Neural crest cell (in vitro differentiated cells): ENCODE measurements around the gene PRKN. TPM values are rescaled to one million over a fixed set of nuclear protein-coding genes. Genes with fewer than 3 reads are reported as not detected.

Experiments
- DNase-seq: peaks from one replicate; pipeline ENCODE4 v3.0.0; 2021; ENCODE audit warnings: low read depth, mixed read lengths, low spot score
- H3K27ac Mint-ChIP-seq: one replicate; pipeline ENCODE4 v1.8.0; 2021; ENCODE audit warnings: mild to moderate bottlenecking, mixed read lengths; ENCODE audit not compliant: unreplicated experiment
- H3K27me3 Mint-ChIP-seq: 2 replicates; pipeline ENCODE4 v1.8.0; 2021; ENCODE audit warnings: low read depth, mild to moderate bottlenecking, mixed read lengths
- H3K36me3 Mint-ChIP-seq: 2 replicates; pipeline ENCODE4 v1.8.0; 2021; ENCODE audit warnings: low read depth, mild to moderate bottlenecking, mixed read lengths
- H3K4me1 Mint-ChIP-seq: 2 replicates; pipeline ENCODE4 v1.8.0; 2021; ENCODE audit warnings: mixed read lengths
- H3K4me3 Mint-ChIP-seq: one replicate; pipeline ENCODE4 v1.8.0; 2021; ENCODE audit warnings: mild to moderate bottlenecking, mixed read lengths
- H3K9me3 Mint-ChIP-seq: 2 replicates; pipeline ENCODE4 v1.8.0; 2021; ENCODE audit warnings: mixed read lengths
- total RNA-seq: library from RNA; stranded (reverse); gene quantifications from 2 replicates; pipeline ENCODE4 v1.2.1, GENCODE V29; 2021
- TF ChIP-seq, protein P1 (sequence below): fragments of 200-600 bp; sonication (generic); conservative IDR thresholded peaks from 2 replicates; pipeline ENCODE4 v1.5.0; 2021; ENCODE audit warnings: antibody characterized with exemption, mild to moderate bottlenecking

PRKN gene
- total RNA-seq, 1 donor from 2014 or later, result 3.2 TPM

DNA sequence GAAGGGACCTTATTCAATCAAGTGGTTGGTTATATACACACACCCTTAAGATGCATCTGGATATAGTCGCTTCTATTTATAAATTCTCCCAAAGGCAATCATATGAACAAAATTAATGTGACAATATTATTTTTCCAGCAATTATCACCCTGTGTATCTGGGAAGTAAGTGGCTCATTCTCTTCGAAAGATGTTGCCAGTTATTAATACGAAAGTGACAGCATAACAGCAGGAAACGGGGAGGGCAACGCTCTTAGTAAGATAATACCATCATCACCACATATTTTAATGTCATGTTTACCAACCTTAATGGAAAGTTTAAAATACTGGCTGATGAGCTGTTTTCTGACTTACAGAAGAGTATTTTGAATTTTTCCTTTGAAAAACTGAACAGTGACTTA, 756.5 kb downstream of the PRKN start:
- no peak for DNase-seq
- Mint-ChIP-seq H3K27ac (no peak overlapping the region), H3K36me3 (no peaks in the 10 kb centered on the region), H3K27me3 (no peaks in the 10 kb centered on the region), H3K4me3 (no peak overlapping the region), H3K4me1 (no peaks in the 10 kb centered on the region), H3K9me3 (no peaks in the 10 kb centered on the region)
- TF ChIP-seq, protein P1, sequence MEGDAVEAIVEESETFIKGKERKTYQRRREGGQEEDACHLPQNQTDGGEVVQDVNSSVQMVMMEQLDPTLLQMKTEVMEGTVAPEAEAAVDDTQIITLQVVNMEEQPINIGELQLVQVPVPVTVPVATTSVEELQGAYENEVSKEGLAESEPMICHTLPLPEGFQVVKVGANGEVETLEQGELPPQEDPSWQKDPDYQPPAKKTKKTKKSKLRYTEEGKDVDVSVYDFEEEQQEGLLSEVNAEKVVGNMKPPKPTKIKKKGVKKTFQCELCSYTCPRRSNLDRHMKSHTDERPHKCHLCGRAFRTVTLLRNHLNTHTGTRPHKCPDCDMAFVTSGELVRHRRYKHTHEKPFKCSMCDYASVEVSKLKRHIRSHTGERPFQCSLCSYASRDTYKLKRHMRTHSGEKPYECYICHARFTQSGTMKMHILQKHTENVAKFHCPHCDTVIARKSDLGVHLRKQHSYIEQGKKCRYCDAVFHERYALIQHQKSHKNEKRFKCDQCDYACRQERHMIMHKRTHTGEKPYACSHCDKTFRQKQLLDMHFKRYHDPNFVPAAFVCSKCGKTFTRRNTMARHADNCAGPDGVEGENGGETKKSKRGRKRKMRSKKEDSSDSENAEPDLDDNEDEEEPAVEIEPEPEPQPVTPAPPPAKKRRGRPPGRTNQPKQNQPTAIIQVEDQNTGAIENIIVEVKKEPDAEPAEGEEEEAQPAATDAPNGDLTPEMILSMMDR, result no peak

DNA sequence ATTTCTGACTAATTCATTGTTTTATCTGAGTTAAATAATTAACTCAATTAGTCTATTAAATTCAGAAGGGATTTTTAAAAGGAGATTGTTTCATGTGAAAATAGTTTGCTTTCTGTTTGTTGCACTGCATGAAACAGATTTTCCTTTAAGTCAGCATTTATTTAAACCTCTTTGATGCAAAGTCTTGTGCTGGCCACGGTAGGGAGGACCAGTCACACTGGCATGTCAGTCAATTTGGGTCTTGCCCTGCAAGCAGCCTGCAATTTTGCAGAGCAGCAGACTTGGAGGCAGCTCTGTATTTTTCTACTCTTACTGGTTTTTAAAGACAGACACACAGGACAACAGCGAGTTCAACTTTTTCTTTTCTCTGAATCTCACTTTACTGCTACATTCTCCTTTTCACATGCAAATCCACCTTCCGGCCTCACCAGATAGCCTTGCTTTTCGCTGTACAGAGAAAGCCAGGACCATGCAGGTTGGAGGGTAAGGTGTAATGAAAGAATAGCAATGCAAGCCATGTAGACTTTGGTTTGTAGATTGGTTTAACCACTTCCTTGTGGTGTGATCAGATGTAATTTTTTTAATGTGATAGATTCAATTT, 763.8 kb downstream of the PRKN start:
- H3K36me3 Mint-ChIP-seq, result no peaks in the 10 kb centered on the region
- no peak overlapping the region for H3K4me3 Mint-ChIP-seq
- H3K27ac Mint-ChIP-seq, result no peak overlapping the region
- no peaks in the 10 kb centered on the region for H3K9me3 Mint-ChIP-seq
- no peaks in the 10 kb centered on the region for H3K27me3 Mint-ChIP-seq
- TF ChIP-seq, protein P1, result no peak
- DNase-seq, result no peak
- H3K4me1 Mint-ChIP-seq, result peaks cover 13% of the 10 kb centered on the region

DNA sequence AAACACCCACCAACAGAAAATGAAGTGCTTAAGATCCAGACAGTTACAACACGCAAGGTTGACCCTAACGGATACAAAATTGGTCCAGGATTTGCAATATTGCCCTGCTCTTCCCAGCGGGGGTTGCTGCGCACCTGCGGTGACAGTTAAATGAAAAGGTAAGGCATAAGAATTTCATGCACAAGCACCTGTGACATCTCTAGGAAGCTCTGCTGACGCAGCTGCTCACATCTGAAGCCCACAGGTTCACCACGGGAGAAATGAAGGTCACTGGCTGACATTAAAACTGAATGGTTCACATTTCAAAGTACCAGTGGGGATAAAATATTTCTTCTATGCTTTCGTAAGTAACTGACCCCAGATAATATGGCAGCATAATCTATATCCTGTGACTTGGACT, 764.4 kb downstream of the PRKN start:
- no peak overlapping the region for H3K4me3 Mint-ChIP-seq
- H3K36me3 Mint-ChIP-seq, result no peaks in the 10 kb centered on the region
- peaks cover 13% of the 10 kb centered on the region for H3K4me1 Mint-ChIP-seq
- H3K9me3 Mint-ChIP-seq, result no peaks in the 10 kb centered on the region
- DNase-seq, result no peak
- TF ChIP-seq, protein P1, result no peak
- no peak overlapping the region for H3K27ac Mint-ChIP-seq
- H3K27me3 Mint-ChIP-seq, result no peaks in the 10 kb centered on the region

DNA sequence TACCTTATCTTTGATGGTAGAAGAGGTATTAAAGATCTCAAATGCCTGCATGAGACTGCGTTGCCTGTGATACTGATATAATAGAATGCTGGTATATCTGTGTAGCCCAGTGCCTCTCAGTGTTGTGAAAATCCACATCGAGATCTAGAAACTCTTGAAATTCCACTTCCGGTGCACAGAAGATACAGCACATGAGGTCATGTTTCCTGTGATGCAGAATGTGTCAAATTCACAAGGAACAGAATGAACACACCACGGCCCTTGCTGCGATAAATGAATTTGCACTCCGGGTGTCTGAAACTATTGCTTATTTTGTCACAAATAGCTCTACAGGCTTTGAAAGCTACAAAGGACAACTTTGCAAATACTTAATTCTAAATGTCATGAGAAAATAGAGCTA, 765.8 kb downstream of the PRKN start:
- TF ChIP-seq, protein P1, result no peak
- no peak for DNase-seq
- no peak overlapping the region for H3K27ac Mint-ChIP-seq
- H3K36me3 Mint-ChIP-seq, result no peaks in the 10 kb centered on the region
- no peak overlapping the region for H3K4me3 Mint-ChIP-seq
- no peaks in the 10 kb centered on the region for H3K9me3 Mint-ChIP-seq
- no peaks in the 10 kb centered on the region for H3K27me3 Mint-ChIP-seq
- H3K4me1 Mint-ChIP-seq, result peaks cover 13% of the 10 kb centered on the region

DNA sequence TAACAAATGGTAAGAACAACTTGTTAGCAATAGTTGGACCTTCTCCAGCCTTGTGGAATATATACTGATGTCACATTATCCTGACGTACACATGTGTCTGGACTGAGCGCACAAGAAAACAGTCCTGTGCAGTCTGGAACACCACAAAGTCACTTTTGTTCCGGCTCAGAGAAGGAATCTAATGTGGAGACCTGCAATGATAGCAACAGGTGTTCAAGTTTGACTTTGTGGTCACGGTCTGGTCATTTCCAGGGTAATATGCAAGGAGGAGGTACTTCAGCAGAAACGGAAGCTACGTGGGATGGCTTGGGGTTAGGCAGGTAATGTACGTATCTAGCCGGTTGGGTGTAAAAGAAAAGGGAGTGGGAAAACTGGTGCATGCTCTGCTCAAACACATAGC, 766.5 kb downstream of the PRKN start:
- H3K36me3 Mint-ChIP-seq, result no peaks in the 10 kb centered on the region
- DNase-seq, result no peak
- H3K4me1 Mint-ChIP-seq, result peaks cover 13% of the 10 kb centered on the region
- no peak overlapping the region for H3K4me3 Mint-ChIP-seq
- no peaks in the 10 kb centered on the region for H3K27me3 Mint-ChIP-seq
- H3K27ac Mint-ChIP-seq, result no peak overlapping the region
- TF ChIP-seq, protein P1, result no peak
- no peaks in the 10 kb centered on the region for H3K9me3 Mint-ChIP-seq
